Posterior vena cava (tissue), 2 donors: Measurements from ENCODE around the gene EP400. TPM values are rescaled to one million over a fixed set of nuclear protein-coding genes. Genes with fewer than 3 reads are reported as not detected.

Source experiments
- DNase-seq: peaks from one replicate; pipeline ENCODE4 v3.0.0-alpha.2; 2020; ENCODE audit warnings: low spot score
- intact Hi-C, 2 donors: fragments of 100-400 bp; cut with DNase I; formaldehyde crosslinking; loops; one replicate each; pipeline versions ENCODE4 v1.14.1 to v1.14.2; 2022 to 2023
- total RNA-seq, 2 donors: library from RNA; stranded (reverse); fragmentation: NEBNext Ultra II Directional; extraction: Animal tissue kit (Norgen Biotek cat#: 25700); gene quantifications; one replicate each; pipeline ENCODE4 v1.2.1, GENCODE V29; 2021
- donor health status: DM: yes; HTN: yes; CAD: no.
- donor health status: DM: yes; HTN: yes; CAD: no.

EP400 gene
- total RNA-seq, 2 donors from 2014 or later = 32.6 to 35.2 TPM

GRCh38 chr12:132117558-132117875, 167.8 kb downstream of the EP400 start:
- no peak for DNase-seq
- intact Hi-C loops = no loop called here

DNA sequence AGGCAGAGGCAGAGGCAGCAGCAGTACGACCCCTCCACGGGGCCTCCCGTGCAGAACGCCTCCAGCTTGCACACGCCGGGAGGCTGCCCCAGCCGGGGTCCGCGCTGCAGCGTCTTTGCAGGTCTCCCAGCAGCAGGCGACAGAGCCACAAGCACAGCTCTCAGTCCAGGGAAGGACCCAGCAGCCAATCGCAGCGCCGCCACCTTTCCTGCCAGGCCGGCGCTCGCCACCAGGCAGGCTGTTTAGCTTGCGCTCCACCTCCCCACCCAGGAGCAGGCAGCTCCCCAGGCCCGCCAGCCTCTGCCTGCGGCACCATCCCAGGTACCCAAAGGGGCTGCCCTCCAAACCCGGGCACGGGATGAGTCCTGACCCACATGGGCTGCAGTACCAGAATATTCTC, 169.1 kb downstream of the EP400 start:
- DNase-seq = peak; percentile 52
- intact Hi-C loops = no loop called here

- DNase-seq = peak; percentile 30
- intact Hi-C loops = loop anchor here in 1 of 2 donors (5.0 kb wide), 1 partner anchor 1224 kb away; no protein-coding TSS in a partner anchor
These were observed 171.5 kb downstream of the EP400 start for GRCh38 chr12:132121283-132121682.

GRCh38 chr12:132123970-132124765, 174.4 kb downstream of the EP400 start:
- DNase-seq = peak; percentile 1
- intact Hi-C loops = loop anchor here in 1 of 2 donors (5.0 kb wide), 1 partner anchor 1227 kb away; no protein-coding TSS in a partner anchor

- intact Hi-C loops = loop anchor here in 1 of 2 donors (5.0 kb wide), 1 partner anchor 1228 kb away; no protein-coding TSS in a partner anchor
- peak; percentile 81 for DNase-seq
These were observed 175.2 kb downstream of the EP400 start for GRCh38 chr12:132124766-132125425.

GRCh38 chr12:132125736-132126135, 176.0 kb downstream of the EP400 start:
- intact Hi-C loops = no loop called here
- peak; percentile 46 for DNase-seq

DNA sequence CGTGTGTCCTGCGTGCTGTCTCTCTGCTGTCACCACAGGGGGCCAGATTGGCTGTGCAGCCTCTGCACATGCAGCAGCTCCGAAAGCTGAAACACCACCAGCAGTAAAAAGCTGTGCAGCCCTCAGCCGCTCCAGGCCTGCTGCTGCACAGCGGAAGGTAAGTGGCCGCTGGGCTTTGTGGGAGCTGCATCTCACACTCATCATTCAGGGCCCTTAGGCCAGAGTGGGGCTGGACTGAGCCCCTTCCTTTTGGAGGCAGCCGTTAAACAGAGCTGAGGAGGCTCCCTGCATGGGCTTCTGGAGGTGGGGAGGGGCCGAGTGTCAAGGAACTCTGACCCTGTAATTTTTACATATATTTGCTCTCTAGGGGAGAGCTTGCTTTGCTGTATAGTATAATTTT, 177.3 kb downstream of the EP400 start:
- intact Hi-C loops = no loop called here
- DNase-seq = peak; percentile 28

DNA sequence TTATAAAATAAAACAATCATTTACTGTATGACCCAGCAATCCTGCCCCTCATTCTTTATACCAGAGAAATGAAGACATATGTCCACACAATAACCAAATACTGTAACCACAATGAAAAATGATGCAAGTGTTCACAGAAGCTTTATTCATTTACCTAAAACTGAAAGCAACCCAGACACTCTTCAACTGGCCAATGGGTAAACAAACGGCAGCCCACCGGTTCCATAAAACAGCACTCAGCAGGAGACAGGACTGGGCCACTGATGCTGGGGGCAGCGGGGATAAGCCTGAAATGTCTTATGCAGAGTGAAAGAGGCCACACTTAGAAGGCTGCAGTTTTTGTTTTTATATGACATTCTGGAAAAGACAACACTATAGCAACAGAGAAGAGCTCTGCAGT, 179.3 kb downstream of the EP400 start:
- peak; percentile 44 for DNase-seq
- intact Hi-C loops = no loop called here

DNA sequence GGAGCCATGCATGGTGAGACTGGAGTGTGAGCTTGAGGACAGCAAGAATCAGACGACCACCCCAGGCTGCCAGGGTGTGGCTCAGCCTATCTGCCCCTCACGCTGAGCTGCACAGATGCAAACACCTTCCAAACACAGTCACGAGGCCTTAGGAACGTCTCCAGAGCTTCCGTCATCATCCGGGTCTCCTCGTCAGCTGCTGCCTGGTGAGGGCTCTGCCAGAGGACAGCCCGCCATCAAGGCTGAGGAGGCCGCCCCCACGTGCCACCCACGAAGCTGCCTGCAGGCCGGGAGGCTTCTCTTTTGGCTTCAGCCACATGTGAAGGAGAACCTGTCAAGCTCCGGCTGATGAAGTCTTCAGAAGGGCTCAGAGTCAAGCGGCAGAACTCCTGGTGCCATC, 180.9 kb downstream of the EP400 start:
- intact Hi-C loops = no loop called here
- DNase-seq = peak; percentile 63

Other genes starting within 250 kb of the EP400 start
- gene SFSWAP, start 238.9 kb upstream of the EP400 start, total RNA-seq = 10 to 100 TPM; 27.3 to 29.2 TPM
- gene MMP17, start 121.5 kb upstream of the EP400 start, total RNA-seq = 1 to 10 TPM; 4.3 to 5.8 TPM
- gene ULK1, start 55.3 kb upstream of the EP400 start, total RNA-seq = 10 to 100 TPM; 23.0 to 23.8 TPM
- 10 to 100 TPM; 12.5 to 16.1 TPM for gene PUS1, start 20.7 kb upstream of the EP400 start, total RNA-seq
- 10 to 100 TPM in 1 of 2 donors, 1 to 10 TPM in 1; 9.7 to 10.2 TPM for gene DDX51, start 194.4 kb downstream of the EP400 start, total RNA-seq
- 10 to 100 TPM; 11.2 to 13.6 TPM for gene NOC4L, start 194.5 kb downstream of the EP400 start, total RNA-seq